HL-60 (cell line): ENCODE measurements around the gene FOXJ3.

ENCODE experiments used
- GABPA ChIP-seq: IDR thresholded peaks from 2 replicates; pipeline ENCODE4 v1.6.1; 2012; ENCODE audit warnings: low read depth
- POLR2AphosphoS5 ChIP-seq: IDR thresholded peaks from 2 replicates; pipeline ENCODE4 v1.6.1; 2012; ENCODE audit warnings: low read depth
- REST ChIP-seq: IDR thresholded peaks from 2 replicates; pipeline ENCODE4 v1.6.1; 2012; ENCODE audit warnings: low read depth; ENCODE audit not compliant: insufficient replicate concordance
- SPI1 ChIP-seq: IDR thresholded peaks from 2 replicates; pipeline ENCODE4 v1.6.1; 2012; ENCODE audit warnings: low read depth, mild to moderate bottlenecking, borderline replicate concordance
- TF ChIP-seq, protein P1 (sequence below): IDR thresholded peaks from one replicate; pipeline ENCODE4 v1.5.1; 2011; ENCODE audit warnings: low read length, control low read depth, inconsistent platforms; ENCODE audit not compliant: insufficient read depth

DNA sequence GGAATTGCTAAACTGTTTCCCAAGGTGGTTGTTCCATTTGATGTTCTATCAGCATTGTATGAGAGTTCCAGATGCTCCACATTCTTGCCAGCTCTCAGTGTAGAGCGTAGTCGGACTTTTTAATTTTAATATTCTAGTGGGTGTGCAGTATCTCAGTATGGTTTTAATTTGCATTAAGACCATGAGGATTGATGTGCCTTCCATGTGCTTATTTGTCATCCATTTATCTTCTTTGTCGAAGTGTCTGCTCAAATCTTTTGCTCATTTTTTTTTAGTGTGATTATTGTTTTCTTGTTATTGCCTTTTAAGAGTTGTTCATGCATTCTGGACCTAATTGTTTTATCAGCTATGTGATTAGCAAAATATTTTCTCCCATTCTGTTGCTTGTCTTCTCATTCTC, 195.6 kb downstream of the FOXJ3 start:
- TF ChIP-seq, protein P1, sequence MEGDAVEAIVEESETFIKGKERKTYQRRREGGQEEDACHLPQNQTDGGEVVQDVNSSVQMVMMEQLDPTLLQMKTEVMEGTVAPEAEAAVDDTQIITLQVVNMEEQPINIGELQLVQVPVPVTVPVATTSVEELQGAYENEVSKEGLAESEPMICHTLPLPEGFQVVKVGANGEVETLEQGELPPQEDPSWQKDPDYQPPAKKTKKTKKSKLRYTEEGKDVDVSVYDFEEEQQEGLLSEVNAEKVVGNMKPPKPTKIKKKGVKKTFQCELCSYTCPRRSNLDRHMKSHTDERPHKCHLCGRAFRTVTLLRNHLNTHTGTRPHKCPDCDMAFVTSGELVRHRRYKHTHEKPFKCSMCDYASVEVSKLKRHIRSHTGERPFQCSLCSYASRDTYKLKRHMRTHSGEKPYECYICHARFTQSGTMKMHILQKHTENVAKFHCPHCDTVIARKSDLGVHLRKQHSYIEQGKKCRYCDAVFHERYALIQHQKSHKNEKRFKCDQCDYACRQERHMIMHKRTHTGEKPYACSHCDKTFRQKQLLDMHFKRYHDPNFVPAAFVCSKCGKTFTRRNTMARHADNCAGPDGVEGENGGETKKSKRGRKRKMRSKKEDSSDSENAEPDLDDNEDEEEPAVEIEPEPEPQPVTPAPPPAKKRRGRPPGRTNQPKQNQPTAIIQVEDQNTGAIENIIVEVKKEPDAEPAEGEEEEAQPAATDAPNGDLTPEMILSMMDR = no peak
- TF ChIP-seq GABPA (no peak), POLR2AphosphoS5 (no peak), REST (no peak), SPI1 (no peak)
